ENCODE measurements around the gene INA. TPM values are rescaled to one million over a fixed set of nuclear protein-coding genes. Genes with fewer than 3 reads are reported as not detected.
"Not testable (repeated sequence)": the region's sequence is repeated elsewhere in the genome, so short reads cannot be mapped to it uniquely, and the experiment has no call there.

Gene INA
- total and polyA plus RNA-seq, 2 donors from 2014 or later, result 0.16 TPM; not detected in 1

GRCh38 chr10:103256613-103257012, 20.3 kb upstream of the INA start:
- H3K9ac ChIP-seq (ENCODE audit: low read length in 3 of 3), result no peak overlapping the region
- no peaks in the 10 kb centered on the region for H3K27me3 ChIP-seq (ENCODE audit: control insufficient read depth, insufficient read depth, low read length)
- no peaks in the 10 kb centered on the region for H3K4me1 ChIP-seq (ENCODE audit: control insufficient read depth in 2 of 3, insufficient read depth in 2 of 3, low read depth in 1 of 3, low read length in 3 of 3)
- H3K9me3 ChIP-seq (ENCODE audit: control insufficient read depth in 2 of 3, insufficient read depth in 1 of 3, low read length in 3 of 3), result no peaks in the 10 kb centered on the region
- DNase-seq, result no peak
- no peak overlapping the region for H3K27ac ChIP-seq (ENCODE audit: low read depth in 2 of 2, low read length in 2 of 2)
- H3K36me3 ChIP-seq (ENCODE audit: control insufficient read depth in 2 of 3, insufficient read depth in 3 of 3, low read length in 3 of 3), result no peaks in the 10 kb centered on the region
- TF ChIP-seq CTCF (IDR thresholded peaks at IDR 0.05; ENCODE audit: borderline replicate concordance, extremely low read depth, insufficient read depth), result no peak
- intact Hi-C loops (cut with DNase I), result no loop called here
- FAIRE-seq, result no peak
- H3K4me3 ChIP-seq (ENCODE audit: low read length in 3 of 3), result no peak overlapping the region

- no peaks in the 10 kb centered on the region for H3K4me1 ChIP-seq (ENCODE audit: control insufficient read depth in 2 of 3, insufficient read depth in 2 of 3, low read depth in 1 of 3, low read length in 3 of 3)
- H3K4me3 ChIP-seq (ENCODE audit: low read length in 3 of 3), result no peak overlapping the region
- H3K9me3 ChIP-seq (ENCODE audit: control insufficient read depth in 2 of 3, insufficient read depth in 1 of 3, low read length in 3 of 3), result no peaks in the 10 kb centered on the region
- no peak for TF ChIP-seq CTCF (IDR thresholded peaks at IDR 0.05; ENCODE audit: borderline replicate concordance, extremely low read depth, insufficient read depth)
- intact Hi-C loops (cut with DNase I), result no loop called here
- no peak overlapping the region for H3K27ac ChIP-seq (ENCODE audit: low read depth in 2 of 2, low read length in 2 of 2)
- FAIRE-seq (no peak), DNase-seq (no peak)
- no peaks in the 10 kb centered on the region for H3K27me3 ChIP-seq (ENCODE audit: control insufficient read depth, insufficient read depth, low read length)
- no peak overlapping the region for H3K9ac ChIP-seq (ENCODE audit: low read length in 3 of 3)
- H3K36me3 ChIP-seq (ENCODE audit: control insufficient read depth in 2 of 3, insufficient read depth in 3 of 3, low read length in 3 of 3), result no peaks in the 10 kb centered on the region
These were observed 19.1 kb upstream of the INA start for GRCh38 chr10:103257812-103258211.

GRCh38 chr10:103258928-103259327, 18.0 kb upstream of the INA start:
- H3K4me3 ChIP-seq (ENCODE audit: low read length in 3 of 3), result not testable (repeated sequence)

GRCh38 chr10:103259989-103260388, 16.9 kb upstream of the INA start:
- H3K4me1 ChIP-seq (ENCODE audit: control insufficient read depth in 2 of 3, insufficient read depth in 2 of 3, low read depth in 1 of 3, low read length in 3 of 3), result no peaks in the 10 kb centered on the region
- H3K9me3 ChIP-seq (ENCODE audit: control insufficient read depth in 2 of 3, insufficient read depth in 1 of 3, low read length in 3 of 3), result no peaks in the 10 kb centered on the region
- no peaks in the 10 kb centered on the region for H3K27me3 ChIP-seq (ENCODE audit: control insufficient read depth, insufficient read depth, low read length)
- intact Hi-C loops (cut with DNase I), result no loop called here
- no peak for TF ChIP-seq CTCF (IDR thresholded peaks at IDR 0.05; ENCODE audit: borderline replicate concordance, extremely low read depth, insufficient read depth)
- H3K9ac ChIP-seq (ENCODE audit: low read length in 3 of 3), result no peak overlapping the region
- no peak for FAIRE-seq
- no peaks in the 10 kb centered on the region for H3K36me3 ChIP-seq (ENCODE audit: control insufficient read depth in 2 of 3, insufficient read depth in 3 of 3, low read length in 3 of 3)
- no peak overlapping the region for H3K27ac ChIP-seq (ENCODE audit: low read depth in 2 of 2, low read length in 2 of 2)
- no peak for DNase-seq
- H3K4me3 ChIP-seq (ENCODE audit: low read length in 3 of 3), result no peak overlapping the region

More at GRCh38 chr10:103258928-103259327, 18.0 kb upstream of the INA start:
- intact Hi-C loops (cut with DNase I); H3K9ac ChIP-seq (ENCODE audit: low read length in 3 of 3); H3K4me1 ChIP-seq (ENCODE audit: control insufficient read depth in 2 of 3, insufficient read depth in 2 of 3, low read depth in 1 of 3, low read length in 3 of 3); H3K27ac ChIP-seq (ENCODE audit: low read depth in 2 of 2, low read length in 2 of 2); H3K27me3 ChIP-seq (ENCODE audit: control insufficient read depth, insufficient read depth, low read length); FAIRE-seq; H3K9me3 ChIP-seq (ENCODE audit: control insufficient read depth in 2 of 3, insufficient read depth in 1 of 3, low read length in 3 of 3); DNase-seq; H3K36me3 ChIP-seq (ENCODE audit: control insufficient read depth in 2 of 3, insufficient read depth in 3 of 3, low read length in 3 of 3): not testable (repeated sequence)
